A673 (cell line): ENCODE data around the gene INPP5A.

Experiments used
- CTCF ChIP-seq: fragments of 300-800, 200-600 bp; sonication (generic); conservative IDR thresholded peaks from 2 replicates; pipeline ENCODE4 v1.5.1; 2017; ENCODE audit warnings: low read depth, mild to moderate bottlenecking, antibody characterized with exemption, low read length, moderate library complexity, mixed read lengths
- EZH2 ChIP-seq: fragments of 200-600 bp; sonication (generic); IDR thresholded peaks from 2 replicates; pipeline ENCODE4 v1.6.1; 2017; ENCODE audit warnings: borderline replicate concordance, low read depth, mild to moderate bottlenecking, mixed read lengths, antibody characterized with exemption, low read length; ENCODE audit not compliant: poor library complexity, severe bottlenecking

- no peak for TF ChIP-seq CTCF
- TF ChIP-seq EZH2: no peak
Observed at GRCh38 chr10:132617737-132618052, 80.1 kb downstream of the INPP5A start.
